ENCODE results near the gene SAMD3. TPM values are rescaled to one million over a fixed set of nuclear protein-coding genes. Genes with fewer than 3 reads are reported as not detected.
"Not testable (repeated sequence)": the region's sequence is repeated elsewhere in the genome, so short reads cannot be mapped to it uniquely, and the experiment has no call there.

SAMD3 gene
- total RNA-seq, 2 experiments from 2014 or later = 51.0 to 52.6 TPM

DNA sequence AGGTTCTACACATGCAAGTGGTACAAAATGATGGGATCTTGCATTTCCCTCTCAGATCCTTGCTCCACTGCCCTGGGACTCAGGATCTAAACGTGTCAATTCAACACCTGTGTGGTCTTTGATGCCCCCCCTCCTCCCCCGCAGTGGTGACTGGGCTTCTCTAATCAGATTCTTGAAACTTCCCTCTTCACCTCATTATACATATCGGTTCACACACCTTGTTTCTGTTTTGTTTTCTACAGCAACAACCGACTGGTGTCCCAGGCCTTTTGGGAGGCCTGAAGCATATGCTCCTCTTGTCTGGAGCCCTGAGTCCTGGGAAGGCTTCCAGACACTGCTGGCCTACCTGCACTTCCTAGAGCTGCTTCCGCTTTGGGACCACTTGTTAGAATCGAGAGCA is 20.0 kb downstream of the SAMD3 start:
- H3K36me3 Mint-ChIP-seq = peaks cover 66% of the 10 kb centered on the region
- H3K4me1 Mint-ChIP-seq = peaks cover 8% of the 10 kb centered on the region
- H3K27me3 Mint-ChIP-seq = no peaks in the 10 kb centered on the region
- H3K4me3 Mint-ChIP-seq = peak overlapping the region; percentile 27
- DNase-seq (no peak), ATAC-seq (ENCODE audit: low read depth) (no peak)
- POLR2A ChIA-PET = interaction anchor here (1.3 kb wide), 1 partner anchor 8 kb away, joined by 3 read pairs; no protein-coding TSS in a partner anchor
- H3K9me3 Mint-ChIP-seq = peaks cover 13% of the 10 kb centered on the region
- H3K27ac Mint-ChIP-seq = peak overlapping the region; percentile 11

DNA sequence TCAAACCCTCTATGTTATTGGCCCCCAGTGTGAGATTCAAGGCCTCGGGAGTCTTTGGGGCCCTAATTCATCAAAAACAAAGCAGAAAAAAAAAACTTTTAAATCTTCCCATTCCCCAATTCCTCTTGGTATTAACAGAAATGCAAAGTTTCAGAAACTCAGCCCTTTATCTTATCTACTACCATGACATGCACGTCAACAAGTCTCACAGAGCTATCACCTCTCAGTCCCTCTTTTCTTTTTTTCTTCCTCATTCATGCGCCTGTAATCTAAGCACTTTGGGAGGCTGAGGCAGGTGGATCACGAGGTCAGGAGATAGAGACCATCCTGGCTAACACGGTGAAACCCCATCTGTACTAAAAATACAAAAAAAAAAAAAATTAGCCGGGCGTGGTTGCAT is 22.7 kb downstream of the SAMD3 start:
- Mint-ChIP-seq H3K4me3 (no peak overlapping the region), H3K27me3 (no peaks in the 10 kb centered on the region), H3K4me1 (peaks cover 8% of the 10 kb centered on the region), H3K36me3 (peaks cover 62% of the 10 kb centered on the region), H3K9me3 (peaks cover 8% of the 10 kb centered on the region), H3K27ac (no peak overlapping the region)
- DNase-seq (no peak), ATAC-seq (ENCODE audit: low read depth) (no peak)
- POLR2A ChIA-PET = interaction anchor here (0.9 kb wide), 1 partner anchor 17 kb away, joined by 3 read pairs; no protein-coding TSS in a partner anchor

- peaks cover 8% of the 10 kb centered on the region for H3K9me3 Mint-ChIP-seq
- DNase-seq (no peak), ATAC-seq (ENCODE audit: low read depth) (no peak)
- POLR2A ChIA-PET = no interaction called here
- H3K4me1 Mint-ChIP-seq = peaks cover 13% of the 10 kb centered on the region
- H3K27ac Mint-ChIP-seq = no peak overlapping the region
- no peaks in the 10 kb centered on the region for H3K27me3 Mint-ChIP-seq
- H3K36me3 Mint-ChIP-seq = peaks cover 60% of the 10 kb centered on the region
- H3K4me3 Mint-ChIP-seq = no peak overlapping the region
Measured at GRCh38 chr6:130198483-130199035, 24.2 kb downstream of the SAMD3 start.

DNA sequence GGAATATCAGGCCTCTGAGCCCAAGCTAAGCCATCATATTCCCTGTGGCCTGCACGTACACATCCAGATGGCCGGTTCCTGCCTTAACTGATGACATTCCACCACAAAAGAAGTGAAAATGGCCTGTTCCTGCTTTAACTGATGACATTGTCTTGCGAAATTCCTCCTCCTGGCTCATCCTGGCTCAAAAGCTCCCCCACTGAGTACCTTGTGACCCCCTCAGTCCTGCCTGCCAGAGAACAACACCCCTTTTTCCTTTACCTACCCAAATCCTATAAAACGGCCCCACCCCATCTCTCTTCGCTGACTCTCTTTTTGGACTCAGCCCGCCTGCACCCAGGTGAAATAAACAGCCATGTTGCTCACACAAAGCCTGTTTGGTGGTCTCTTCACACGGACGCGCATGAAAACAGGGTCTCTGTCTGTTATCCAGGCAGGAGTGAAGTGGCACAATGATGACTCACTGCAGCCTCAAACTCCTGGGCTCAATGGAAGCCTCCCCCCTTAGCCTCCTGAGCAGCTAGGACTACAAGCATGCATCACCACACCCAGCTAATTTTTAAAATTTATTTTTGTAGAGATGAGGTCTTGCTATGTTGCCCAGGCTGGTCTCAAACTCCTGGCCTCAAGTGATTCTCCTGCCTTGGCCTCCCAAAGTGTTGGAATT is 24.8 kb downstream of the SAMD3 start:
- H3K36me3 Mint-ChIP-seq = peaks cover 62% of the 10 kb centered on the region
- H3K27ac Mint-ChIP-seq; POLR2A ChIA-PET; H3K4me3 Mint-ChIP-seq; ATAC-seq (ENCODE audit: low read depth); H3K27me3 Mint-ChIP-seq; DNase-seq: not testable (repeated sequence)
- H3K4me1 Mint-ChIP-seq = peaks cover 11% of the 10 kb centered on the region
- H3K9me3 Mint-ChIP-seq = peaks cover 12% of the 10 kb centered on the region

- not testable (repeated sequence) for H3K27ac Mint-ChIP-seq; H3K9me3 Mint-ChIP-seq; H3K27me3 Mint-ChIP-seq; ATAC-seq (ENCODE audit: low read depth); H3K4me3 Mint-ChIP-seq; DNase-seq
- Mint-ChIP-seq H3K4me1 (peaks cover 24% of the 10 kb centered on the region), H3K36me3 (peaks cover 59% of the 10 kb centered on the region)
- POLR2A ChIA-PET = interaction anchor here (1.0 kb wide), 1 partner anchor 15 kb away, joined by 3 read pairs; no protein-coding TSS in a partner anchor
Measured at GRCh38 chr6:130194434-130194833, 28.3 kb downstream of the SAMD3 start.

- Mint-ChIP-seq H3K4me1 (peaks cover 42% of the 10 kb centered on the region), H3K27me3 (no peaks in the 10 kb centered on the region), H3K27ac (no peak overlapping the region), H3K9me3 (peaks cover 4% of the 10 kb centered on the region), H3K4me3 (peak overlapping the region; percentile 49), H3K36me3 (peaks cover 57% of the 10 kb centered on the region)
- ATAC-seq (ENCODE audit: low read depth) (no peak), DNase-seq (no peak)
- POLR2A ChIA-PET = no interaction called here
Measured at GRCh38 chr6:130190701-130191690, 31.8 kb downstream of the SAMD3 start.

GRCh38 chr6:130189531-130190397 is 33.0 kb downstream of the SAMD3 start:
- Mint-ChIP-seq H3K9me3 (peaks cover 4% of the 10 kb centered on the region), H3K27me3 (no peaks in the 10 kb centered on the region), H3K27ac (peak overlapping the region; percentile 24), H3K4me3 (no peak overlapping the region), H3K36me3 (peaks cover 48% of the 10 kb centered on the region), H3K4me1 (peaks cover 44% of the 10 kb centered on the region)
- DNase-seq = no peak
- POLR2A ChIA-PET = no interaction called here
- no peak for ATAC-seq (ENCODE audit: low read depth)

DNA sequence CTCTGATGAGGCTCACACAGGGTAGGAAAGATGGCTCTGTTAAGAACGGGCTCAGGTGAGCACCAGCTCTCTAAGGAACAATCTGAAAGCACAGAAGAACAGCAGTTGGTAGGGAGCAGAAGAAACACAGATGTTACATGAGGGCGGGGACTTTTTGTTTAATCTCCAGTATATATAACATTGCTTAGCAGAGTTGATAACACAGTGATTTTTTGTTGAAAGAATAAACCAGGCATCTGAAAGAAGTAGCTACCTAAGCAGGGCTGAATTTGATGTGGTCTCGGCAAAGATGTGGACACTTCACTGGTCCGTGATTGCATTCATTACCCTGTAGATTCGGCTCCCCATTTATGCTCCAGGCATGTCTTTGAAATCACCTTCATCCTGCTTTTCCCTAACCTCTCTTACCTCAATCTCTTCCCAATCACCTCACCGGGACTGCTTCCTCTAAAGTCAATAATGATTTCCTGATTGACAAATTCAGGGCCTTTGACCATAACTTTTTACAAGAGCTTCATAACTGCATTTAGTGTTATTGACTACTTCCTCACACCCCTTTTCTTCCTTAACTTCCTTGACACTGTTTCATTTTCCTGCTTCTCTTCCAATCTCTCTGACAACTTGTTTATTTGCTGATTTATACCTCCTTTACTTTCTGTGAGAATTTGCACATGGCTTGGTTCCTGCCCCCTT is 34.4 kb downstream of the SAMD3 start:
- Mint-ChIP-seq H3K9me3 (peaks cover 2% of the 10 kb centered on the region), H3K4me3 (no peak overlapping the region), H3K27ac (peak overlapping the region; percentile 12), H3K27me3 (no peaks in the 10 kb centered on the region), H3K4me1 (peaks cover 49% of the 10 kb centered on the region), H3K36me3 (peaks cover 44% of the 10 kb centered on the region)
- no peak for ATAC-seq (ENCODE audit: low read depth)
- POLR2A ChIA-PET = interaction anchor here (0.8 to 1.2 kb wide), 2 partner anchors 24 to 35 kb away, joined by 3 to 4 read pairs; partner anchors contain the start of gene SAMD3
- DNase-seq = no peak

GRCh38 chr6:130187335-130188206 is 35.2 kb downstream of the SAMD3 start:
- Mint-ChIP-seq H3K4me3 (no peak overlapping the region), H3K27ac (peak overlapping the region; percentile 12), H3K27me3 (no peaks in the 10 kb centered on the region), H3K4me1 (peaks cover 51% of the 10 kb centered on the region), H3K36me3 (peaks cover 39% of the 10 kb centered on the region), H3K9me3 (no peaks in the 10 kb centered on the region)
- ATAC-seq (ENCODE audit: low read depth) = no peak
- POLR2A ChIA-PET = interaction anchor here (1.2 kb wide), 1 partner anchor 36 kb away, joined by 4 read pairs; the partner anchor contains the start of gene SAMD3
- no peak for DNase-seq

GRCh38 chr6:130185658-130186057 is 37.1 kb downstream of the SAMD3 start:
- Mint-ChIP-seq H3K9me3 (peaks cover 3% of the 10 kb centered on the region), H3K36me3 (peaks cover 35% of the 10 kb centered on the region), H3K4me3 (no peak overlapping the region), H3K4me1 (peaks cover 45% of the 10 kb centered on the region), H3K27ac (no peak overlapping the region), H3K27me3 (no peaks in the 10 kb centered on the region)
- ATAC-seq (ENCODE audit: low read depth) (no peak), DNase-seq (no peak)
- POLR2A ChIA-PET = interaction anchor here (0.7 kb wide), 1 partner anchor 221 kb away, joined by 4 read pairs; no protein-coding TSS in a partner anchor

Measured in activated naive CD8-positive, alpha-beta T cell treated with anti-CD3 and anti-CD28 coated beads, Interleukin-2, amount 10 ng/mL, durations not matched to agents 7 days and 5 days (primary cell).